Type B pancreatic cell (in vitro differentiated cells): ENCODE results near the gene PLA2G4F. TPM values are rescaled to one million over a fixed set of nuclear protein-coding genes. Genes with fewer than 3 reads are reported as not detected.

Source experiments
- DNase-seq: peaks from one replicate; pipeline ENCODE4 v3.0.0; 2021; ENCODE audit warnings: mixed read lengths; ENCODE audit not compliant: unreplicated experiment; ENCODE audit errors: extremely low spot score
- H3K27ac Mint-ChIP-seq: 2 replicates; pipeline ENCODE4 v1.8.0; 2021; ENCODE audit warnings: mild to moderate bottlenecking, mixed read lengths
- H3K27me3 Mint-ChIP-seq: 2 replicates; pipeline ENCODE4 v1.8.0; 2021; ENCODE audit warnings: mixed read lengths
- H3K36me3 Mint-ChIP-seq: 2 replicates; pipeline ENCODE4 v1.8.0; 2021; ENCODE audit warnings: mixed read lengths
- H3K4me1 Mint-ChIP-seq: one replicate; pipeline ENCODE4 v1.8.0; 2021; ENCODE audit warnings: mixed read lengths; ENCODE audit not compliant: unreplicated experiment
- H3K4me3 Mint-ChIP-seq: 2 replicates; pipeline ENCODE4 v1.8.0; 2021; ENCODE audit warnings: mild to moderate bottlenecking, mixed read lengths
- H3K9me3 Mint-ChIP-seq: 2 replicates; pipeline ENCODE4 v1.8.0; 2021; ENCODE audit warnings: mixed read lengths
- CTCF ChIP-seq: fragments of 200-600 bp; sonication (generic); conservative IDR thresholded peaks from 2 replicates; pipeline ENCODE4 v1.5.0; 2021; ENCODE audit warnings: antibody characterized with exemption, mild to moderate bottlenecking
- total RNA-seq: library from RNA; stranded (reverse); gene quantifications from 2 replicates; pipeline ENCODE4 v1.2.1, GENCODE V29; 2021; ENCODE audit warnings: low replicate concordance

PLA2G4F gene
- total RNA-seq, 1 donor from 2014 or later, result 1.1 TPM

- Mint-ChIP-seq H3K27ac (no peak overlapping the region), H3K4me1 (no peaks in the 10 kb centered on the region), H3K4me3 (no peak overlapping the region), H3K9me3 (no peaks in the 10 kb centered on the region), H3K27me3 (no peaks in the 10 kb centered on the region), H3K36me3 (peaks cover 39% of the 10 kb centered on the region)
- no peak for DNase-seq
- TF ChIP-seq CTCF, result no peak
Measured at GRCh38 chr15:42165106-42165505, 8.7 kb upstream of the PLA2G4F start.

GRCh38 chr15:42163947-42164550 lies 7.6 kb upstream of the PLA2G4F start:
- H3K9me3 Mint-ChIP-seq, result no peaks in the 10 kb centered on the region
- H3K4me1 Mint-ChIP-seq, result no peaks in the 10 kb centered on the region
- DNase-seq, result no peak
- peaks cover 32% of the 10 kb centered on the region for H3K36me3 Mint-ChIP-seq
- no peak overlapping the region for H3K4me3 Mint-ChIP-seq
- H3K27ac Mint-ChIP-seq, result no peak overlapping the region
- H3K27me3 Mint-ChIP-seq, result no peaks in the 10 kb centered on the region
- TF ChIP-seq CTCF, result no peak

DNA sequence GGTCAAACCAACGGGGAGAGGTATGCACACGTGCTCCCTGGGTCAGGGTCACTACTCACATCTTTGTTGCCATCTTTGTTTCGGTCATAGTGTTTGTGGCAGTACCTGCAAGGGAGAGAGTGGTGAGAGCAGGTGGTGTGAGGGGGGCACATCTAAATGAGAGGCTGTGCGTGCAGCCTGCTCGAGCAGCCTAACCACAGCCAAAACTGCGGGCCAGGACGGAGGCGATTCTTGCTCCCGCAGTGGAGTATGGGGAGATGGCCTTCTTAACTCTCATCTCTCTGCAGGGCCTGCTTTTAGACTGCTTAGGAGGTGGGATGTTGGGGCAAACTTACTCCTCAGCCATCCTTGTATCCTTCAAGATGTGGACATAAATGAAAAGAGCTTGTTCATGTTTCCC lies 6.9 kb upstream of the PLA2G4F start:
- no peak for TF ChIP-seq CTCF
- Mint-ChIP-seq H3K9me3 (no peaks in the 10 kb centered on the region), H3K4me1 (no peaks in the 10 kb centered on the region), H3K27me3 (no peaks in the 10 kb centered on the region), H3K4me3 (no peak overlapping the region), H3K36me3 (peaks cover 37% of the 10 kb centered on the region), H3K27ac (no peak overlapping the region)
- no peak for DNase-seq

DNA sequence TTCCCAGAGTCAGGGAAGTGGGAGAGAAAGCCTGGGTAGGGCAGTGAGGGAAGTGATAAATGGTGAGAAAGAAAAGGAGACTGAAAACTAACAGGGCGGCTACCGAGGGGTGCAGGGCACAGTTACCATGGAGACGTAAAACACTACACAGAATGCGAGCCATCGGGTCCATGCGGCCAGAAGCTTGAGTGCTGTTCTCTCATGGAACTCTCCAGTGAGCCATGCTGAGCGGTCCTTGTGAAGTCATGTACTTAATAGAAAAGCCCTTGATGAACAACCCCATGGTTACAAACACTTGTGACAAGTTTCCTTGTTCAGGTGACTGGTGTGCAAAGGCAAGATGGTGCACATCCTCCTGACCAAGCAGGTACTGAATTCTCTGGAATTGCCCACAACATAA lies 3.7 kb upstream of the PLA2G4F start:
- TF ChIP-seq CTCF, result no peak
- Mint-ChIP-seq H3K9me3 (no peaks in the 10 kb centered on the region), H3K27ac (no peak overlapping the region), H3K4me1 (peaks cover 8% of the 10 kb centered on the region), H3K36me3 (peaks cover 24% of the 10 kb centered on the region), H3K27me3 (no peaks in the 10 kb centered on the region), H3K4me3 (no peak overlapping the region)
- no peak for DNase-seq

GRCh38 chr15:42159381-42160015 lies 3.1 kb upstream of the PLA2G4F start:
- no peak overlapping the region for H3K4me3 Mint-ChIP-seq
- no peaks in the 10 kb centered on the region for H3K9me3 Mint-ChIP-seq
- peaks cover 8% of the 10 kb centered on the region for H3K4me1 Mint-ChIP-seq
- H3K36me3 Mint-ChIP-seq, result peaks cover 24% of the 10 kb centered on the region
- no peak for DNase-seq
- no peaks in the 10 kb centered on the region for H3K27me3 Mint-ChIP-seq
- no peak overlapping the region for H3K27ac Mint-ChIP-seq
- TF ChIP-seq CTCF, result no peak
